HG02840 (cell line): ENCODE data around the gene CAPS2.

Source experiments
- ATAC-seq: cut with Tn5 transposase; IDR thresholded peaks from one replicate; pipeline ENCODE4 v1.9.1; 2021; ENCODE audit warnings: mild to moderate bottlenecking, moderate library complexity, moderate number of reproducible peaks; ENCODE audit not compliant: unreplicated experiment, low FRiP score

The CAPS2 gene

GRCh38 chr12:75305412-75306332 lies 24.5 kb downstream of the CAPS2 start:
- no peak for ATAC-seq

- no peak for ATAC-seq
Measured at GRCh38 chr12:75302781-75303180, 27.3 kb downstream of the CAPS2 start.

- ATAC-seq: no peak
Measured at GRCh38 chr12:75302225-75302624, 27.9 kb downstream of the CAPS2 start.

GRCh38 chr12:75294797-75295196 lies 35.3 kb downstream of the CAPS2 start:
- no peak for ATAC-seq

- no peak for ATAC-seq
Measured at GRCh38 chr12:75294336-75294735, 35.8 kb downstream of the CAPS2 start.

GRCh38 chr12:75291014-75291413 lies 39.1 kb downstream of the CAPS2 start:
- no peak for ATAC-seq

GRCh38 chr12:75289753-75290152 lies 40.4 kb downstream of the CAPS2 start:
- no peak for ATAC-seq

GRCh38 chr12:75288860-75289259 lies 41.3 kb downstream of the CAPS2 start:
- no peak for ATAC-seq

GRCh38 chr12:75275702-75276101 lies 54.4 kb downstream of the CAPS2 start:
- ATAC-seq: no peak

GRCh38 chr12:75271576-75271975 lies 58.5 kb downstream of the CAPS2 start:
- ATAC-seq: no peak

GRCh38 chr12:75270157-75270556 lies 60.0 kb downstream of the CAPS2 start:
- ATAC-seq: no peak

- ATAC-seq: no peak
Measured at GRCh38 chr12:75269209-75269608, 60.9 kb downstream of the CAPS2 start.

- ATAC-seq: no peak
Measured at GRCh38 chr12:75260316-75260715, 69.8 kb downstream of the CAPS2 start.

GRCh38 chr12:75259143-75259542 lies 71.0 kb downstream of the CAPS2 start:
- ATAC-seq: no peak

GRCh38 chr12:75257510-75257909 lies 72.6 kb downstream of the CAPS2 start:
- ATAC-seq: no peak

- ATAC-seq: no peak
Measured at GRCh38 chr12:75245108-75245507, 85.0 kb downstream of the CAPS2 start.

GRCh38 chr12:75239987-75240386 lies 90.1 kb downstream of the CAPS2 start:
- ATAC-seq: no peak

GRCh38 chr12:75236206-75236605 lies 93.9 kb downstream of the CAPS2 start:
- no peak for ATAC-seq

GRCh38 chr12:75227132-75227531 lies 103.0 kb downstream of the CAPS2 start:
- ATAC-seq: no peak
